ENCODE measurements around the gene WNK2.

The WNK2 gene

GRCh38 chr9:93317495-93318094 lies 133.7 kb downstream of the WNK2 start:
- Histone ChIP-seq H3K27me3 (ENCODE audit: control insufficient read depth, low read length) (no peaks in the 10 kb centered on the region), H3K4me2 (ENCODE audit: low read length) (no peak overlapping the region), H3K27ac (ENCODE audit: low read depth, low read length) (no peak overlapping the region)

GRCh38 chr9:93318480-93318879 lies 134.5 kb downstream of the WNK2 start:
- H3K27me3 ChIP-seq (ENCODE audit: control insufficient read depth, low read length), result no peaks in the 10 kb centered on the region
- H3K27ac ChIP-seq (ENCODE audit: low read depth, low read length), result no peak overlapping the region
- H3F3A ChIP-seq (ENCODE audit: control insufficient read depth, insufficient read depth), result no peaks in the 10 kb centered on the region
- peaks cover 29% of the 10 kb centered on the region for H3K4me1 ChIP-seq (ENCODE audit: control insufficient read depth, low read length)
- no peaks in the 10 kb centered on the region for H3K9me3 ChIP-seq (ENCODE audit: control insufficient read depth, insufficient read depth, low read length)
- TF ChIP-seq CTCF (IDR thresholded peaks at IDR 0.05; ENCODE audit: low read depth, low read length, poor library complexity, severe bottlenecking) (no peak), EZH2phosphoT487 (IDR thresholded peaks at IDR 0.05; ENCODE audit: borderline replicate concordance, low read length) (no peak)
- no peaks in the 10 kb centered on the region for H3K9me2 ChIP-seq (replicated peaks; ENCODE audit: control insufficient read depth, low read length)
- H4K20me1 ChIP-seq (ENCODE audit: control insufficient read depth, insufficient read depth, low read depth, low read length), result no peaks in the 10 kb centered on the region
- H3K79me2 ChIP-seq (ENCODE audit: control insufficient read depth, low read length), result no peaks in the 10 kb centered on the region
- H3K4me2 ChIP-seq (ENCODE audit: low read length), result no peak overlapping the region
- no peak overlapping the region for H3K4me3 ChIP-seq (ENCODE audit: low read length)
- no peaks in the 10 kb centered on the region; the same call in 1 of the 2 replicates for H3K36me3 ChIP-seq (ENCODE audit: control insufficient read depth, low read length)

More at GRCh38 chr9:93317495-93318094, 133.7 kb downstream of the WNK2 start:
- H3K9me2 ChIP-seq (replicated peaks; ENCODE audit: control insufficient read depth, low read length), result no peaks in the 10 kb centered on the region
- TF ChIP-seq EZH2phosphoT487 (IDR thresholded peaks at IDR 0.05; ENCODE audit: borderline replicate concordance, low read length), result no peak
- TF ChIP-seq CTCF (IDR thresholded peaks at IDR 0.05; ENCODE audit: low read depth, low read length, poor library complexity, severe bottlenecking), result no peak
- H3K4me1 ChIP-seq (ENCODE audit: control insufficient read depth, low read length), result peaks cover 27% of the 10 kb centered on the region
- H3K9me3 ChIP-seq (ENCODE audit: control insufficient read depth, insufficient read depth, low read length), result no peaks in the 10 kb centered on the region
- H3K79me2 ChIP-seq (ENCODE audit: control insufficient read depth, low read length), result no peaks in the 10 kb centered on the region
- no peak overlapping the region for H3K4me3 ChIP-seq (ENCODE audit: low read length)
- peaks cover 2% of the 10 kb centered on the region; the same call in 1 of the 2 replicates for H3K36me3 ChIP-seq (ENCODE audit: control insufficient read depth, low read length)
- H3F3A ChIP-seq (ENCODE audit: control insufficient read depth, insufficient read depth), result no peaks in the 10 kb centered on the region
- no peaks in the 10 kb centered on the region for H4K20me1 ChIP-seq (ENCODE audit: control insufficient read depth, insufficient read depth, low read depth, low read length)

GRCh38 chr9:93319301-93319991 lies 135.5 kb downstream of the WNK2 start:
- TF ChIP-seq EZH2phosphoT487 (IDR thresholded peaks at IDR 0.05; ENCODE audit: borderline replicate concordance, low read length), result no peak
- TF ChIP-seq CTCF (IDR thresholded peaks at IDR 0.05; ENCODE audit: low read depth, low read length, poor library complexity, severe bottlenecking), result no peak
- H3K27me3 ChIP-seq (ENCODE audit: control insufficient read depth, low read length), result no peaks in the 10 kb centered on the region
- H4K20me1 ChIP-seq (ENCODE audit: control insufficient read depth, insufficient read depth, low read depth, low read length), result no peaks in the 10 kb centered on the region

More at GRCh38 chr9:93319301-93319991, 135.5 kb downstream of the WNK2 start:
- Histone ChIP-seq H3K79me2 (ENCODE audit: control insufficient read depth, low read length) (no peaks in the 10 kb centered on the region), H3K4me2 (ENCODE audit: low read length) (no peak overlapping the region), H3K4me1 (ENCODE audit: control insufficient read depth, low read length) (peaks cover 38% of the 10 kb centered on the region), H3K9me2 (replicated peaks; ENCODE audit: control insufficient read depth, low read length) (no peaks in the 10 kb centered on the region), H3K4me3 (ENCODE audit: low read length) (no peak overlapping the region), H3K27ac (ENCODE audit: low read depth, low read length) (no peak overlapping the region), H3F3A (ENCODE audit: control insufficient read depth, insufficient read depth) (no peaks in the 10 kb centered on the region), H3K9me3 (ENCODE audit: control insufficient read depth, insufficient read depth, low read length) (no peaks in the 10 kb centered on the region), H3K36me3 (ENCODE audit: control insufficient read depth, low read length) (no peaks in the 10 kb centered on the region; the same call in 1 of the 2 replicates)

Data from DOHH2 (cell line).